Measurements from ENCODE around the gene PCNX2. TPM values are rescaled to one million over a fixed set of nuclear protein-coding genes. Genes with fewer than 3 reads are reported as not detected.

Gene PCNX2
- total and polyA plus RNA-seq, 2 experiments from 2014 or later, result 3.9 to 11.0 TPM

GRCh38 chr1:233144434-233144833, 151.1 kb downstream of the PCNX2 start:
- Histone ChIP-seq H3K79me2 (no peaks in the 10 kb centered on the region), H3K4me2 (no peak overlapping the region), H4K20me1 (ENCODE audit: insufficient read depth, poor library complexity, severe bottlenecking) (no peaks in the 10 kb centered on the region), H3K27me3 (no peaks in the 10 kb centered on the region), H3K4me3 (no peak overlapping the region), H3K27ac (no peak overlapping the region), H3K9me3 (ENCODE audit: low read depth) (no peaks in the 10 kb centered on the region), H2AFZ (no peak overlapping the region), H3K36me3 (replicated peaks; ENCODE audit: insufficient read depth, low read depth) (no peaks in the 10 kb centered on the region), H3K4me1 (ENCODE audit: insufficient read depth) (peaks cover 5% of the 10 kb centered on the region), H3K9me2 (replicated peaks; ENCODE audit: insufficient read depth) (no peaks in the 10 kb centered on the region)
- 93% methylated on average over 2 of the region's 2 CpGs for WGBS (ENCODE audit: low lambda C conversion rate, missing lambda C conversion rate)
- DNase-seq (ENCODE audit: low spot score), result no peak
- no peak for TF ChIP-seq EZH2 (IDR thresholded peaks at IDR 0.05; ENCODE audit: borderline replicate concordance)
- TF ChIP-seq EZH2phosphoT487 (IDR thresholded peaks at IDR 0.05; ENCODE audit: low read depth, severe bottlenecking, unreplicated experiment), result no peak
- TF ChIP-seq, protein P1, sequence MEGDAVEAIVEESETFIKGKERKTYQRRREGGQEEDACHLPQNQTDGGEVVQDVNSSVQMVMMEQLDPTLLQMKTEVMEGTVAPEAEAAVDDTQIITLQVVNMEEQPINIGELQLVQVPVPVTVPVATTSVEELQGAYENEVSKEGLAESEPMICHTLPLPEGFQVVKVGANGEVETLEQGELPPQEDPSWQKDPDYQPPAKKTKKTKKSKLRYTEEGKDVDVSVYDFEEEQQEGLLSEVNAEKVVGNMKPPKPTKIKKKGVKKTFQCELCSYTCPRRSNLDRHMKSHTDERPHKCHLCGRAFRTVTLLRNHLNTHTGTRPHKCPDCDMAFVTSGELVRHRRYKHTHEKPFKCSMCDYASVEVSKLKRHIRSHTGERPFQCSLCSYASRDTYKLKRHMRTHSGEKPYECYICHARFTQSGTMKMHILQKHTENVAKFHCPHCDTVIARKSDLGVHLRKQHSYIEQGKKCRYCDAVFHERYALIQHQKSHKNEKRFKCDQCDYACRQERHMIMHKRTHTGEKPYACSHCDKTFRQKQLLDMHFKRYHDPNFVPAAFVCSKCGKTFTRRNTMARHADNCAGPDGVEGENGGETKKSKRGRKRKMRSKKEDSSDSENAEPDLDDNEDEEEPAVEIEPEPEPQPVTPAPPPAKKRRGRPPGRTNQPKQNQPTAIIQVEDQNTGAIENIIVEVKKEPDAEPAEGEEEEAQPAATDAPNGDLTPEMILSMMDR (IDR thresholded peaks at IDR 0.05; ENCODE audit: poor library complexity), result no peak

DNA sequence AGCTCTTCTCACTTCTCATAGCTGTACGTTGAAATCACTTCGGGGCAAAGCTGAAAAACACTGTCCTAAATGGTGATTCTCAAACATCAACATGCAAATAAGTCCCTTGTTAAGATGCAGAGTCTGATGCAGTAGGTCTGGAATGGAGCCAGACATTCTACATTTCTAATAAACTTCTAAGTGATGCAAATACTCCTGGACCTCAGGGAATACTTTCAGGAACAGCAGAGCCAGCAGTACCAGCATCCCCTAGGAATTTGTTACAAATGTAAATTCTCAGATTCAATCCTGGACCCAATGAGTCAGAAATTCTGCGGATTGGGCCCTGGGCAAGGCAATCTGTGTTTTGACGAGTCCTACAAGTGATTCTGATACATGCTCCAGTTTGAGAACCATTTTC, 152.3 kb downstream of the PCNX2 start:
- DNase-seq (ENCODE audit: low spot score), result no peak
- Histone ChIP-seq H4K20me1 (ENCODE audit: insufficient read depth, poor library complexity, severe bottlenecking) (no peaks in the 10 kb centered on the region), H3K27me3 (no peaks in the 10 kb centered on the region), H2AFZ (no peak overlapping the region), H3K4me3 (no peak overlapping the region), H3K27ac (no peak overlapping the region), H3K4me2 (no peak overlapping the region), H3K79me2 (no peaks in the 10 kb centered on the region), H3K4me1 (ENCODE audit: insufficient read depth) (peaks cover 5% of the 10 kb centered on the region), H3K9me2 (replicated peaks; ENCODE audit: insufficient read depth) (no peaks in the 10 kb centered on the region), H3K36me3 (replicated peaks; ENCODE audit: insufficient read depth, low read depth) (no peaks in the 10 kb centered on the region), H3K9me3 (ENCODE audit: low read depth) (no peaks in the 10 kb centered on the region)
- TF ChIP-seq EZH2 (IDR thresholded peaks at IDR 0.05; ENCODE audit: borderline replicate concordance) (no peak), EZH2phosphoT487 (IDR thresholded peaks at IDR 0.05; ENCODE audit: low read depth, severe bottlenecking, unreplicated experiment) (no peak)
- TF ChIP-seq, protein P1 (IDR thresholded peaks at IDR 0.05; ENCODE audit: poor library complexity), result no peak
- WGBS (ENCODE audit: low lambda C conversion rate, missing lambda C conversion rate), result 86% methylated on average over 4 of the region's 4 CpGs

DNA sequence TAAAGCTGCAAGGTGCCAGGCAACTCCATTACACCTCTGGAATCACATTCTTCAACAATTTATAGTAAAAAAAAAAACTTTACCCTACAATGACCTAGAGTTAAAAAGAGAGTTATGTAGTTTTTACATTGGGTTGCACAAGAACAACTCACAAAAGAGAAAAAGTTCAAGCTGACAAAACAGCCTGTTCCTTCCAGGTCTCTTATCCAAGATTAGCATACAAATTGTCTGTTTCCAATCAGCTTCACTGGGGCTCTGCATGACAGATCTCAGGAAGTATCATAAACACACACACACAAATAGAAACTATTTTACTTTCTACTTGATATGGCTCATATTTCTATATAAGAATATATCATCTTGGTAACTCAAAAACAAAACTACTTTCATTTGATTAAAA, 154.6 kb downstream of the PCNX2 start:
- H3K9me3 ChIP-seq (ENCODE audit: low read depth), result no peaks in the 10 kb centered on the region
- TF ChIP-seq EZH2 (IDR thresholded peaks at IDR 0.05; ENCODE audit: borderline replicate concordance) (no peak), EZH2phosphoT487 (IDR thresholded peaks at IDR 0.05; ENCODE audit: low read depth, severe bottlenecking, unreplicated experiment) (no peak)
- TF ChIP-seq, protein P1 (IDR thresholded peaks at IDR 0.05; ENCODE audit: poor library complexity), result no peak
- H2AFZ ChIP-seq, result no peak overlapping the region
- peak overlapping the region; percentile 53 for H3K27ac ChIP-seq
- no peak overlapping the region for H3K4me3 ChIP-seq
- H3K79me2 ChIP-seq, result no peaks in the 10 kb centered on the region
- peaks cover 5% of the 10 kb centered on the region for H3K4me1 ChIP-seq (ENCODE audit: insufficient read depth)
- H3K4me2 ChIP-seq, result peak overlapping the region; percentile 32
- no peaks in the 10 kb centered on the region for H3K36me3 ChIP-seq (replicated peaks; ENCODE audit: insufficient read depth, low read depth)
- no peaks in the 10 kb centered on the region for H3K9me2 ChIP-seq (replicated peaks; ENCODE audit: insufficient read depth)
- no peaks in the 10 kb centered on the region for H4K20me1 ChIP-seq (ENCODE audit: insufficient read depth, poor library complexity, severe bottlenecking)
- no peak for DNase-seq (ENCODE audit: low spot score)
- H3K27me3 ChIP-seq, result no peaks in the 10 kb centered on the region

- Histone ChIP-seq H3K4me2 (peak overlapping the region; percentile 32), H3K4me3 (no peak overlapping the region), H3K79me2 (no peaks in the 10 kb centered on the region), H3K9me3 (ENCODE audit: low read depth) (no peaks in the 10 kb centered on the region), H3K27ac (peak overlapping the region; percentile 53), H2AFZ (no peak overlapping the region), H3K9me2 (replicated peaks; ENCODE audit: insufficient read depth) (no peaks in the 10 kb centered on the region), H3K36me3 (replicated peaks; ENCODE audit: insufficient read depth, low read depth) (no peaks in the 10 kb centered on the region), H4K20me1 (ENCODE audit: insufficient read depth, poor library complexity, severe bottlenecking) (no peaks in the 10 kb centered on the region), H3K27me3 (no peaks in the 10 kb centered on the region), H3K4me1 (ENCODE audit: insufficient read depth) (peaks cover 5% of the 10 kb centered on the region)
- TF ChIP-seq, protein P1 (IDR thresholded peaks at IDR 0.05; ENCODE audit: poor library complexity), result no peak
- TF ChIP-seq EZH2 (IDR thresholded peaks at IDR 0.05; ENCODE audit: borderline replicate concordance) (no peak), EZH2phosphoT487 (IDR thresholded peaks at IDR 0.05; ENCODE audit: low read depth, severe bottlenecking, unreplicated experiment) (no peak)
- DNase-seq (ENCODE audit: low spot score), result no peak
- 81% methylated on average over 5 of the region's 5 CpGs for WGBS (ENCODE audit: low lambda C conversion rate, missing lambda C conversion rate)
These were observed 155.0 kb downstream of the PCNX2 start for GRCh38 chr1:233140499-233140898.

Measured in hepatocyte (in vitro differentiated cells).